Endothelial cell of umbilical vein (primary cell): ENCODE measurements around the gene ANAPC1. TPM values are rescaled to one million over a fixed set of nuclear protein-coding genes. Genes with fewer than 3 reads are reported as not detected.

Experiments
- BruUV-seq: library from RNA; stranded (reverse); fragments of 400-500 nt; replicated peaks from 2 replicates; lab custom pipeline; 2021; lab: Mats Ljungman, UMichigan
- CTCF ChIA-PET: fragments of 300-600, 350-600 bp; sonication (Branson Sonifier 250); formaldehyde crosslinking; loops from one replicate; lab custom pipeline; 2021; ENCODE audit warnings: antibody characterized with exemption, inconsistent platforms; lab: Charles Lee
- POLR2A ChIA-PET: fragments of 300-600, 350-600 bp; sonication (Branson Sonifier 250); formaldehyde crosslinking; loops from one replicate; lab custom pipeline; 2021; ENCODE audit warnings: antibody characterized with exemption, inconsistent platforms; lab: Charles Lee
- DNase-seq: peaks from one replicate; pipeline ENCODE4 v3.0.0-alpha.2; 2011; ENCODE audit warnings: low read depth, low spot score
- FAIRE-seq: peaks from 2 replicates; lab custom pipeline; 2011; peaks lifted over from hg19 to GRCh38; lab: Jason Lieb, UNC
- H2AFZ ChIP-seq: 2 replicates; pipeline ENCODE4 v1.6.0; 2012; ENCODE audit warnings: low read depth, low read length, control low read depth, inconsistent platforms
- H3K27ac ChIP-seq: 2 replicates; pipeline ENCODE4 v1.5.1; 2011; ENCODE audit warnings: low read depth, mild to moderate bottlenecking, control low read depth, low read length, moderate library complexity; ENCODE audit not compliant: insufficient read depth
- H3K27me3 ChIP-seq, 2 experiments: 2 replicates each; pipeline versions ENCODE4 v1.6.0 to v1.6.1; 2011; ENCODE audit warnings: low read length in 2 of 2, mixed read lengths in 1 of 2; ENCODE audit not compliant: control insufficient read depth in 2 of 2, insufficient read depth in 2 of 2
- H3K36me3 ChIP-seq, 2 experiments: 2 replicates in 1 of 2; 3 replicates in 1 of 2; pipeline ENCODE4 v1.5.1; 2011; ENCODE audit warnings: low read length in 2 of 2, mild to moderate bottlenecking in 1 of 2, moderate library complexity in 1 of 2; ENCODE audit not compliant: control insufficient read depth in 2 of 2, insufficient read depth in 2 of 2; ENCODE audit errors: extremely low read depth in 1 of 2
- H3K4me1 ChIP-seq: 3 replicates; pipeline ENCODE4 v1.5.1; 2011; ENCODE audit warnings: mild to moderate bottlenecking, low read length; ENCODE audit not compliant: control insufficient read depth, insufficient read depth; ENCODE audit errors: extremely low read depth
- H3K4me2 ChIP-seq: 2 replicates; pipeline ENCODE4 v1.6.1; 2011; ENCODE audit warnings: low read length, control low read depth, mixed read lengths; ENCODE audit not compliant: insufficient read depth
- H3K4me3 ChIP-seq, 3 experiments: fragments of 200-600 bp in 1 of 3; sonication (generic), shearing (Covaris generic) in 1 of 3; replicated peaks in 1 of 3; 2 replicates each; pipeline ENCODE4 v1.5.1; 2011 to 2016; ENCODE audit warnings: control low read depth in 3 of 3, low read length in 3 of 3, mild to moderate bottlenecking in 2 of 3, inconsistent platforms in 1 of 3, low read depth in 1 of 3, moderate library complexity in 1 of 3; ENCODE audit not compliant: insufficient read depth in 1 of 3
- H3K79me2 ChIP-seq: 2 replicates; pipeline ENCODE4 v1.6.0; 2012; ENCODE audit warnings: low read length, inconsistent platforms; ENCODE audit not compliant: control insufficient read depth, insufficient read depth
- H3K9ac ChIP-seq: replicated peaks from 2 replicates; pipeline ENCODE3; 2011; ENCODE audit warnings: low read length, control low read depth; ENCODE audit not compliant: insufficient read depth; ENCODE audit errors: extremely low read depth
- H3K9me1 ChIP-seq: replicated peaks from 3 replicates; pipeline ENCODE4 v1.6.0; 2011; ENCODE audit warnings: mild to moderate bottlenecking, low read length; ENCODE audit not compliant: control insufficient read depth, insufficient read depth; ENCODE audit errors: extremely low read depth
- H3K9me3 ChIP-seq: replicated peaks from 2 replicates; pipeline ENCODE4 v1.5.1; 2012; ENCODE audit warnings: low read length, inconsistent platforms; ENCODE audit not compliant: control insufficient read depth, insufficient read depth
- H4K20me1 ChIP-seq: replicated peaks from 2 replicates; pipeline ENCODE3; 2011; ENCODE audit warnings: mild to moderate bottlenecking, low read length; ENCODE audit not compliant: control insufficient read depth, insufficient read depth; ENCODE audit errors: extremely low read depth
- EZH2 ChIP-seq: IDR thresholded peaks from 2 replicates; pipeline ENCODE4 v1.6.1; 2012; ENCODE audit warnings: borderline replicate concordance, low read depth, mild to moderate bottlenecking, moderate library complexity, low read length, inconsistent platforms; ENCODE audit not compliant: severe bottlenecking
- FOS ChIP-seq: IDR thresholded peaks from 2 replicates; pipeline ENCODE4 v1.6.1; 2011; ENCODE audit warnings: mild to moderate bottlenecking, low read length, moderate library complexity, borderline replicate concordance; ENCODE audit not compliant: insufficient read depth
- GATA2 ChIP-seq: IDR thresholded peaks from 2 replicates; pipeline ENCODE4 v1.7.0; 2011; ENCODE audit warnings: low read depth, mild to moderate bottlenecking, moderate library complexity, mixed read lengths, low read length; ENCODE audit not compliant: insufficient read length, insufficient read depth
- JUN ChIP-seq: IDR thresholded peaks from 2 replicates; pipeline ENCODE4 v1.6.1; 2011; ENCODE audit warnings: borderline replicate concordance, low read depth; ENCODE audit not compliant: insufficient read length, insufficient read depth
- MYC ChIP-seq: IDR thresholded peaks from one replicate; pipeline ENCODE4 v1.6.1; 2011; ENCODE audit warnings: mild to moderate bottlenecking, low read depth, low read length
- POLR2A ChIP-seq: IDR thresholded peaks from 2 replicates; pipeline ENCODE4 v1.6.1; 2012; ENCODE audit warnings: low read depth, mild to moderate bottlenecking, control low read depth, low read length
- POLR2AphosphoS5 ChIP-seq: IDR thresholded peaks from 2 replicates; pipeline ENCODE4 v1.6.1; 2012; ENCODE audit warnings: low read depth, mild to moderate bottlenecking, control low read depth, low read length, moderate library complexity; ENCODE audit not compliant: insufficient read depth
- dilution Hi-C: fragments of 300-500 bp; cut with MboI; formaldehyde crosslinking; loops from one replicate; pipeline ENCODE4 v1.15.0; 2019; ENCODE audit warnings: low sequenced_read_pairs; ENCODE audit not compliant: extremely low pct_ligation_motif_present
- intact Hi-C: fragments of 100-400 bp; cut with micrococcal nuclease; formaldehyde crosslinking; loops from one replicate; pipeline ENCODE4 v1.10.0; 2022
- polyA plus RNA-seq, 4 experiments: library from polyadenylated mRNA; depleted of rRNA in 3 of 4; stranded (reverse) in 3 of 4; unstranded in 1 of 4; fragments of >200 nt; gene quantifications; 2 replicates each; pipeline versions ENCODE4 v1.2.1 to v1.2.3, GENCODE V29; 2011 to 2012; ENCODE audit warnings: missing spikeins in 1 of 4
- total RNA-seq: library from RNA; stranded (reverse); gene quantifications from 2 replicates; pipeline ENCODE4 v1.2.3, GENCODE V29; 2021
- TF ChIP-seq, protein P1 (sequence below), 2 donors: IDR thresholded peaks; 1 replicate in 1 of 2; 2 replicates in 1 of 2; pipeline ENCODE4 v1.5.1; 2011; ENCODE audit warnings: low read length in 2 of 2, mild to moderate bottlenecking in 2 of 2, moderate library complexity in 2 of 2, control low read depth in 1 of 2, inconsistent platforms in 1 of 2, low read depth in 1 of 2; ENCODE audit not compliant: insufficient read depth in 1 of 2; ENCODE audit errors: extremely low read depth in 1 of 2
- TF ChIP-seq, protein P2 (sequence below): IDR thresholded peaks from 2 replicates; pipeline ENCODE4 v1.6.1; 2011; ENCODE audit not compliant: insufficient read depth, insufficient read length

The ANAPC1 gene
- total and polyA plus RNA-seq, 2 donors (not counting 3 experiments of a cell fraction or from before 2014, with no cell fraction given): 21.9 to 61.5 TPM

DNA sequence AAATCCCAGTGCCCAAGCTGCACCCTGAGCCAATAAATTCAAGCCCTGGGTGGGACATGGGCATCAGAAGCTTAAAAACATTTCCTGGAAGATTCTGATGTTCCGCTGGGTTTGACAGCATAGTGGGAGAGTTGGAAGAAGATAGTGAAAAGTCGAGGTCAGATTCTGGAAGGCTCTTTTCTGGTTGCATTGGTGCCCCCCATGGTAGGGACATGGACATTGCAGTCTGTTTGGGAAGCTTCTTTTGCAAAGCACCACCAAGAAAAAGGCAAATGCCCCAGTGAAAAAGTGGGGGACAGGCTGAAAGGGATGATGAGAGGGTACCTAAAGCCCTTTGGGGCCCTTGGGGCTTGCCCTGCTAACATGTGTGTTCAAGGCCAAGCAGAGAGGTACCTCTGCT, 35.4 kb upstream of the ANAPC1 start:
- Histone ChIP-seq H2AFZ (no peak overlapping the region), H3K9ac (peak overlapping the region; percentile 49), H3K4me2 (peak overlapping the region; percentile 76), H3K27me3 (no peaks in the 10 kb centered on the region), H3K79me2 (peaks cover 25% of the 10 kb centered on the region), H3K36me3 (peaks cover 0 to 10% of the 10 kb centered on the region in 2 experiments), H3K9me3 (no peaks in the 10 kb centered on the region), H3K27ac (peak overlapping the region; percentile 85), H4K20me1 (no peaks in the 10 kb centered on the region), H3K4me3 (no peak overlapping the region), H3K4me1 (peaks cover 31% of the 10 kb centered on the region), H3K9me1 (no peaks in the 10 kb centered on the region)
- no TSS peak for BruUV-seq
- FAIRE-seq (peak; percentile 44), DNase-seq (peak; percentile 22)
- POLR2A ChIA-PET: no interaction called here
- intact Hi-C loops (no loop called here), dilution Hi-C loops (no loop called here)
- CTCF ChIA-PET: interaction anchor here (0.9 to 2.8 kb wide), 16 partner anchors 9 to 124 kb away, joined by 3 to 17 read pairs (median 6); partner anchors contain the start of gene MERTK
- no peak for TF ChIP-seq JUN
- TF ChIP-seq, protein P1, sequence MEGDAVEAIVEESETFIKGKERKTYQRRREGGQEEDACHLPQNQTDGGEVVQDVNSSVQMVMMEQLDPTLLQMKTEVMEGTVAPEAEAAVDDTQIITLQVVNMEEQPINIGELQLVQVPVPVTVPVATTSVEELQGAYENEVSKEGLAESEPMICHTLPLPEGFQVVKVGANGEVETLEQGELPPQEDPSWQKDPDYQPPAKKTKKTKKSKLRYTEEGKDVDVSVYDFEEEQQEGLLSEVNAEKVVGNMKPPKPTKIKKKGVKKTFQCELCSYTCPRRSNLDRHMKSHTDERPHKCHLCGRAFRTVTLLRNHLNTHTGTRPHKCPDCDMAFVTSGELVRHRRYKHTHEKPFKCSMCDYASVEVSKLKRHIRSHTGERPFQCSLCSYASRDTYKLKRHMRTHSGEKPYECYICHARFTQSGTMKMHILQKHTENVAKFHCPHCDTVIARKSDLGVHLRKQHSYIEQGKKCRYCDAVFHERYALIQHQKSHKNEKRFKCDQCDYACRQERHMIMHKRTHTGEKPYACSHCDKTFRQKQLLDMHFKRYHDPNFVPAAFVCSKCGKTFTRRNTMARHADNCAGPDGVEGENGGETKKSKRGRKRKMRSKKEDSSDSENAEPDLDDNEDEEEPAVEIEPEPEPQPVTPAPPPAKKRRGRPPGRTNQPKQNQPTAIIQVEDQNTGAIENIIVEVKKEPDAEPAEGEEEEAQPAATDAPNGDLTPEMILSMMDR (IDR thresholded peaks at IDR 0.05; ENCODE audit: extremely low read depth in 1 of 2, insufficient read depth in 1 of 2, low read depth in 1 of 2, low read length in 2 of 2): peak; percentile 20 to 34

DNA sequence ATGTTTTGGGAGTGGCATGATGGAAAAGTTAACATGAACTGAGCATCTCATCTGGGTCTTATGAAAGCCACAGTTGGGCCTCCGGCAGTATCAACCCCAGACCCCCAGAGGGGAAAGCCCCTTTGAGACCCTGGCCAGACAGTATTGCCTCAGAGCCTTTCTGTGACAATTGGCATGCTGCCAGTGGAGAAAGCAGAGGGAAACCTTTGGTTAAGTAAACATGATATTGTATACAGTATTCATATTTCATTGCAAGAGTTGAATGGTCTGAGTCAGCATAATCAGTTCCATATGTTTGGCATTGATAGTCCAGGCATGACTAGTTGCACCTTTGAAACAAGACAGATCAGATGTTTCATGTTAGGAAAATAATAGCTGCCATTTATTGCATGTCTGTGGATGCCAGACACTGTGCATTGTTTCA, 34.4 kb upstream of the ANAPC1 start:
- Histone ChIP-seq H3K27ac (no peak overlapping the region), H3K4me1 (peaks cover 31% of the 10 kb centered on the region), H3K27me3 (no peaks in the 10 kb centered on the region), H3K4me2 (no peak overlapping the region), H3K4me3 (no peak overlapping the region), H2AFZ (no peak overlapping the region), H3K9me1 (no peaks in the 10 kb centered on the region), H3K9me3 (no peaks in the 10 kb centered on the region), H3K79me2 (peaks cover 24% of the 10 kb centered on the region), H4K20me1 (no peaks in the 10 kb centered on the region), H3K9ac (no peak overlapping the region), H3K36me3 (peaks cover 0 to 8% of the 10 kb centered on the region in 2 experiments)
- POLR2A ChIA-PET: interaction anchor here (0.6 kb wide), 1 partner anchor 13 kb away, joined by 4 read pairs; no protein-coding TSS in a partner anchor
- no TSS peak for BruUV-seq
- intact Hi-C loops (no loop called here), dilution Hi-C loops (no loop called here)
- peak; percentile 66 for FAIRE-seq
- TF ChIP-seq, protein P1 (IDR thresholded peaks at IDR 0.05; ENCODE audit: extremely low read depth in 1 of 2, insufficient read depth in 1 of 2, low read depth in 1 of 2, low read length in 2 of 2): no peak
- no peak for TF ChIP-seq GATA2
- no peak for TF ChIP-seq FOS
- TF ChIP-seq POLR2A: no peak
- TF ChIP-seq, protein P2, sequence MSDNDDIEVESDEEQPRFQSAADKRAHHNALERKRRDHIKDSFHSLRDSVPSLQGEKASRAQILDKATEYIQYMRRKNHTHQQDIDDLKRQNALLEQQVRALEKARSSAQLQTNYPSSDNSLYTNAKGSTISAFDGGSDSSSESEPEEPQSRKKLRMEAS: no peak
- TF ChIP-seq EZH2: no peak
- TF ChIP-seq MYC: no peak
- no peak for TF ChIP-seq POLR2AphosphoS5
- no peak for TF ChIP-seq JUN
- DNase-seq: peak; percentile 48
- CTCF ChIA-PET: interaction anchor here (1.0 to 2.8 kb wide), 11 partner anchors 8 to 87 kb away, joined by 3 to 17 read pairs (median 7); partner anchors contain the start of gene MERTK
